Pancreas (tissue), 10 donors: ENCODE measurements around the gene CYP27B1. TPM values are rescaled to one million over a fixed set of nuclear protein-coding genes. Genes with fewer than 3 reads are reported as not detected.
A peak's percentile ranks its signal among the peaks of the same experiment; 100 is the strongest.

ENCODE experiments used
- ATAC-seq, 4 donors: fragments of 200-7000 bp; cut with Tn5 transposase; one replicate each; pipeline versions ENCODE4 v1.8.0 to v1.9.1; 2020; ENCODE audit warnings: mild to moderate bottlenecking in 4 of 4, moderate library complexity in 4 of 4
- DNase-seq, 6 donors: peaks; one replicate each; pipeline ENCODE4 v3.0.0-alpha.2; 2020
- FAIRE-seq: peaks from 2 replicates; lab custom pipeline; 2012; peaks lifted over from hg19 to GRCh38; lab: Jason Lieb, UNC
- H3K27ac ChIP-seq, 4 donors: fragments of 200-600 bp; sonication (generic); 1 replicate in 3 of 4; 2 replicates in 1 of 4; pipeline versions ENCODE4 v1.5.0 to v1.8.0; 2020
- H3K27me3 ChIP-seq, 4 donors: fragments of 200-600 bp; one replicate each; pipeline ENCODE4 v1.8.0; 2021
- H3K36me3 ChIP-seq, 3 donors: fragments of 200-600 bp; sonication (generic) in 1 of 3; one replicate each; pipeline versions ENCODE4 v1.5.0 to v1.8.0; 2020 to 2021
- H3K4me1 ChIP-seq, 3 donors: fragments of 200-600 bp; one replicate each; pipeline ENCODE4 v1.8.0; 2021
- H3K4me3 ChIP-seq, 4 donors: fragments of 200-600 bp; sonication (generic) in 2 of 4; one replicate each; pipeline versions ENCODE4 v1.5.0 to v1.8.0; 2020 to 2021
- H3K9me3 ChIP-seq, 4 donors: fragments of 200-600 bp; one replicate each; pipeline ENCODE4 v1.8.0; 2021
- CTCF ChIP-seq, 4 donors: fragments of 200-600 bp; sonication (generic) in 3 of 4; IDR thresholded peaks; one replicate each; pipeline versions ENCODE4 v1.5.0 to v1.8.0; 2021; ENCODE audit warnings: antibody characterized with exemption in 4 of 4
- WGBS, 2 donors: extraction: QIAGEN DNeasy Blood & Tissue Kit; methylation state at CpG; one replicate each; pipeline ENCODE4 v1.1.7; 2013; 5-methylcytosine and 5-hydroxymethylcytosine counted together
- intact Hi-C, 3 donors: fragments of 100-400 bp; cut with DNase I; formaldehyde crosslinking; loops; one replicate each; pipeline versions ENCODE4 v1.11.1 to v1.14.2; 2022
- polyA plus RNA-seq, 2 donors: library from polyadenylated mRNA; stranded (reverse); fragments of 200-250 nt; gene quantifications; one replicate each; pipeline ENCODE4 v1.2.3, GENCODE V29; 2013
- total RNA-seq, 6 donors: library from RNA; stranded (reverse); fragmentation: NEBNext Ultra II Directional in 4 of 6; extraction: Animal tissue kit (Norgen Biotek cat#: 25700) in 4 of 6; gene quantifications; one replicate each; pipeline versions ENCODE4 v1.2.1 to v1.2.4, GENCODE V29; 2021 to 2023
- donor health status: healthy with polysubstance abuse.
- donor health status: DM: no; HTN: no; CAD: no; lungs with moderate emphysema.
- donor health status: DM: no; HTN: no; CAD: no.
- donor health status: control.
- donor health status: control.
- donor health status: Bipolar disorder and iron deficiency.
- donor health status: DM: yes; HTN: yes; CAD: no.
- donor health status: DM: no; HTN: no; CAD: no.
- donor health status: DM: no; HTN: no; CAD: no.
- donor health status: DM: yes; HTN: yes; CAD: no.

CYP27B1 gene
- total and polyA plus RNA-seq, 8 donors = 1.6 to 5.8 (median 3.5) TPM

DNA sequence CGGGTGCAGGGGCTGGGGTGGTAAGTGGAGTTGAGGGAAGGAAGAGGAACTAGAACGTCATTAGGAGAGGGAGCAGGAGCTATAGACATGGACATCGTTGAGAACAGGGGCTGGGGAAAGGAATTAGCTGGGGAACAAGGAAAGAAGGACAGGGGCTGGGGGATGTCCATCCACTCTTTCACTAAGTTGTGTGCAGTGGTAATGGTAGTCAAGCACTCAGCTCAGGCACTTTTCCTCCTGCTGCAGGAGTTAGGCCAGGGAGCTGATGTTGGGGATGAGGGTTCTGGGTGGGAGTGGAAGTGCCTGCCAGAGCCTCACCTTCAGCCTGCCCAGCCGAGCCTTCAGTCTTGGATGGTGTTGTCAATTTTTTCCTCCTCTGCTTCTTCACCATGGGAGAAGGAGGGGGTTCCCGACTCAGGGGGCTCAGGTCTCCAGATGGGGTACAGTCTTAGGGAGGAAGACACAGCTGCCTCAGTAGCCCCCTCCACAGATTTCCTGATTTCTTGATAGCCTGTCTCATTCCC is 37.5 kb downstream of the CYP27B1 start:
- DNase-seq = no peak
- intact Hi-C loops = no loop called here
- WGBS, 2 donors = 47 to 56% methylated on average over 5 of the region's 5 CpGs
- Histone ChIP-seq H3K9me3 (no peaks in the 10 kb centered on the region), H3K4me1 (no peaks in the 10 kb centered on the region), H3K27ac (no peak overlapping the region), H3K27me3 (no peaks in the 10 kb centered on the region), H3K4me3 (no peak overlapping the region), H3K36me3 (no peaks in the 10 kb centered on the region)
- no peak for ATAC-seq
- FAIRE-seq = no peak
- no peak for TF ChIP-seq CTCF (IDR thresholded peaks at IDR 0.05)

- no peaks in the 10 kb centered on the region for H3K9me3 ChIP-seq
- peak in 1 of 4 donors; percentile 33 for ATAC-seq
- no peak for TF ChIP-seq CTCF (IDR thresholded peaks at IDR 0.05)
Observed at GRCh38 chr12:57727758-57728395, 39.0 kb downstream of the CYP27B1 start.

DNA sequence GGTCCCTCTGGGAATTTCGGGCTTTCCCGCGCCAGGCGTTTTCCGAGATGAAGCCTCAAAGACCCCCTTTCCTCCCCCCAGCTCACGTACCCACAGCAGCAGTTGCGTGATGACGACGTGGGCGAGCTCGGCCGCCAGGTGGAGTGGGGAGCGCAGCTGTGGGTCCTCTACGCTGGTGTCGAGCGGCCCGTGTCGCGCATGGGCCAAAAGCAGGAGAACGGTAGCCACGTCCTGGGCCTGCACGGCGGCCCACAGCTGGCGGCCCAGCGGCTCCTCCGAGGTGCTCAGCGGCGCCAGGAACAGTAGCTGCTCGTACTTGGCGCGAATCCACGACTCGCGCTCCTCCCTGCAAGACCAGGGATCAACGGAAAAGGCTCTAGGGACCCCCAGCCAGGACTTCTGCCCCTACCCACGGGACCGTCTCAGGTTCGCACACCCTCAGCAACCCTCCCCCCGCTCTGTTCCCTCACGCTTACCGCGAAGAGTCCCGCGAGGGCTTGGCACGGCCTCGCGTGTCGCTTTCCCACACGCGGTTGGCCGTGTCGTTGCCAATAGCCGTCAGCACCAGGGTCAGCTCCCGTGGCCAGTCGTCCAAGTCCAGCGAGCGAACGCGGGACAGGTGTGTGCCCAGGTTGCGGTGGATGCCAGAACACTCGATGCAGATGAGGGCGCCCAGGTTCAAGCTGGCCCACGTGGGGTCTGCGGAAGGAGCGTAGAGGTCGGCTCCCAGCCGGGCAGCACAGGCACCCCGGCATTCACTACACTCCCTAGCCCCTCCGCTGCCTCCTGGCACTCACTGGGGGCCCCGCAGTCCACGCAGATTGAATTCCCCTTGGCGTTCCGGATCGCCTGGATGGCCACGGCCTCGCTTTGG is 39.8 kb downstream of the CYP27B1 start:
- 13 to 15% methylated on average over 72 to 76 of the region's 76 CpGs for WGBS, 2 donors
- intact Hi-C loops = no loop called here
- no peak for FAIRE-seq

More at GRCh38 chr12:57727758-57728395, 39.0 kb downstream of the CYP27B1 start:
- H3K27ac ChIP-seq = no peak overlapping the region
- H3K27me3 ChIP-seq = no peaks in the 10 kb centered on the region
- WGBS, 2 donors = 50 to 63% methylated on average over 21 of the region's 21 CpGs
- intact Hi-C loops = no loop called here
- H3K4me3 ChIP-seq = no peak overlapping the region
- no peaks in the 10 kb centered on the region for H3K36me3 ChIP-seq
- DNase-seq (peak in 2 of 6 donors; percentile 16 to 51), FAIRE-seq (no peak)
- no peaks in the 10 kb centered on the region for H3K4me1 ChIP-seq

GRCh38 chr12:57726151-57726883 is 40.6 kb downstream of the CYP27B1 start:
- no peaks in the 10 kb centered on the region for H3K9me3 ChIP-seq
- DNase-seq (peak; percentile 79 to 93 (median 88)), FAIRE-seq (no peak), ATAC-seq (peak; percentile 83 to 93 (median 88))
- intact Hi-C loops = no loop called here
- H3K27me3 ChIP-seq = no peaks in the 10 kb centered on the region
- peak overlapping the region in 1 of 4 donors; percentile 52 for H3K27ac ChIP-seq
- no peaks in the 10 kb centered on the region for H3K4me1 ChIP-seq
- 6% methylated on average over 63 to 79 of the region's 79 CpGs for WGBS, 2 donors
- TF ChIP-seq CTCF (IDR thresholded peaks at IDR 0.05) = peak; percentile 53 to 80 (median 72)
- H3K4me3 ChIP-seq = peak overlapping the region; percentile 47 to 79 (median 67)
- no peaks in the 10 kb centered on the region for H3K36me3 ChIP-seq

More for the DNA sequence above, 39.8 kb downstream of the CYP27B1 start:
- no peaks in the 10 kb centered on the region for H3K27me3 ChIP-seq
- ATAC-seq (peak; percentile 57 to 68 (median 59)), DNase-seq (peak in 5 of 6 donors; percentile 52 to 91 (median 75))
- peak overlapping the region; percentile 47 to 79 (median 67) for H3K4me3 ChIP-seq
- peak overlapping the region in 1 of 4 donors; percentile 52 for H3K27ac ChIP-seq
- TF ChIP-seq CTCF (IDR thresholded peaks at IDR 0.05) = no peak
- H3K36me3 ChIP-seq = no peaks in the 10 kb centered on the region
- no peaks in the 10 kb centered on the region for H3K9me3 ChIP-seq
- no peaks in the 10 kb centered on the region for H3K4me1 ChIP-seq
